Measurements from ENCODE around the gene HK1. TPM values are rescaled to one million over a fixed set of nuclear protein-coding genes. Genes with fewer than 3 reads are reported as not detected.

The HK1 gene
- polyA plus RNA-seq, 3 donors, result 52.4 to 60.9 (median 54.3) TPM

GRCh38 chr10:69343905-69344304 lies 65.6 kb downstream of the HK1 start:
- no peak for DNase-seq (ENCODE audit: low read depth in 3 of 3, low spot score in 2 of 3)

GRCh38 chr10:69344591-69345252 lies 66.4 kb downstream of the HK1 start:
- no peak for DNase-seq (ENCODE audit: low read depth in 3 of 3, low spot score in 2 of 3)

- no peak for DNase-seq (ENCODE audit: low read depth in 3 of 3, low spot score in 2 of 3)
Measured at GRCh38 chr10:69345402-69345801, 67.1 kb downstream of the HK1 start.

- DNase-seq (ENCODE audit: low read depth in 3 of 3, low spot score in 2 of 3), result no peak
Measured at GRCh38 chr10:69345890-69346474, 67.7 kb downstream of the HK1 start.

- no peak for DNase-seq (ENCODE audit: low read depth in 3 of 3, low spot score in 2 of 3)
Measured at GRCh38 chr10:69346776-69347175, 68.5 kb downstream of the HK1 start.

- no peak for DNase-seq (ENCODE audit: low read depth in 3 of 3, low spot score in 2 of 3)
Measured at GRCh38 chr10:69348816-69349541, 70.7 kb downstream of the HK1 start.

- no peak for DNase-seq (ENCODE audit: low read depth in 3 of 3, low spot score in 2 of 3)
Measured at GRCh38 chr10:69349542-69349888, 71.2 kb downstream of the HK1 start.

- DNase-seq (ENCODE audit: low read depth in 3 of 3, low spot score in 2 of 3), result no peak
Measured at GRCh38 chr10:69351589-69351988, 73.3 kb downstream of the HK1 start.

- no peak for DNase-seq (ENCODE audit: low read depth in 3 of 3, low spot score in 2 of 3)
Measured at GRCh38 chr10:69352569-69353264, 74.4 kb downstream of the HK1 start.

GRCh38 chr10:69353977-69354635 lies 75.8 kb downstream of the HK1 start:
- no peak for DNase-seq (ENCODE audit: low read depth in 3 of 3, low spot score in 2 of 3)

- no peak for DNase-seq (ENCODE audit: low read depth in 3 of 3, low spot score in 2 of 3)
Measured at GRCh38 chr10:69356187-69356586, 77.9 kb downstream of the HK1 start.

GRCh38 chr10:69358148-69358795 lies 80.0 kb downstream of the HK1 start:
- no peak for DNase-seq (ENCODE audit: low read depth in 3 of 3, low spot score in 2 of 3)

- no peak for DNase-seq (ENCODE audit: low read depth in 3 of 3, low spot score in 2 of 3)
Measured at GRCh38 chr10:69359148-69359547, 80.9 kb downstream of the HK1 start.

- no peak for DNase-seq (ENCODE audit: low read depth in 3 of 3, low spot score in 2 of 3)
Measured at GRCh38 chr10:69359594-69359993, 81.3 kb downstream of the HK1 start.

GRCh38 chr10:69360485-69361302 lies 82.4 kb downstream of the HK1 start:
- no peak for DNase-seq (ENCODE audit: low read depth in 3 of 3, low spot score in 2 of 3)

- no peak for DNase-seq (ENCODE audit: low read depth in 3 of 3, low spot score in 2 of 3)
Measured at GRCh38 chr10:69361303-69361614, 83.0 kb downstream of the HK1 start.

- no peak for DNase-seq (ENCODE audit: low read depth in 3 of 3, low spot score in 2 of 3)
Measured at GRCh38 chr10:69362471-69362954, 84.2 kb downstream of the HK1 start.

- DNase-seq (ENCODE audit: low read depth in 3 of 3, low spot score in 2 of 3), result no peak
Measured at GRCh38 chr10:69363666-69364065, 85.4 kb downstream of the HK1 start.

GRCh38 chr10:69364232-69364940 lies 86.1 kb downstream of the HK1 start:
- DNase-seq (ENCODE audit: low read depth in 3 of 3, low spot score in 2 of 3), result no peak
